ENCODE measurements around the gene CYGB. TPM values are rescaled to one million over a fixed set of nuclear protein-coding genes. Genes with fewer than 3 reads are reported as not detected.

Gene CYGB
- total and polyA plus RNA-seq, 2 of the 13 experiments (the other 11 are each of a cell fraction or from before 2014, with no cell fraction given) = 18.9 to 27.1 TPM

- peak; percentile 72; the same call in 1 of the 2 replicates for TF ChIP-seq ZNF646 (CRISPR knock-in tag; IDR thresholded peaks at IDR 0.05)
- TF ChIP-seq ZNF225 (CRISPR knock-in tag; IDR thresholded peaks at IDR 0.05) = peak; percentile 92
- TF ChIP-seq PBX3 (CRISPR knock-in tag; IDR thresholded peaks at IDR 0.05; ENCODE audit: borderline replicate concordance) = no peak
- TF ChIP-seq STAT5B (CRISPR knock-in tag; IDR thresholded peaks at IDR 0.05) = no peak; the same call in 1 of the 2 replicates
- peak; percentile 89; the same call in 1 of the 2 replicates for TF ChIP-seq DNMT1 (CRISPR knock-in tag; IDR thresholded peaks at IDR 0.05)
- no peak for TF ChIP-seq ZKSCAN1 (IDR thresholded peaks at IDR 0.05; ENCODE audit: low read length)
- peak; percentile 66; the same call in 1 of the 2 replicates for TF ChIP-seq YEATS2 (CRISPR knock-in tag; IDR thresholded peaks at IDR 0.05; ENCODE audit: borderline replicate concordance)
- TF ChIP-seq RFXANK (CRISPR knock-in tag; IDR thresholded peaks at IDR 0.05) = 0 out of 2 replicates have a peak, but pooled peaks have one; percentile 67
- no peak for TF ChIP-seq ZNF841 (CRISPR knock-in tag; IDR thresholded peaks at IDR 0.05; ENCODE audit: borderline replicate concordance)
- TF ChIP-seq GPBP1L1 (CRISPR knock-in tag; IDR thresholded peaks at IDR 0.05) = no peak
- peak; percentile 26; the same call in 1 of the 2 replicates for TF ChIP-seq ZNF567 (CRISPR knock-in tag; IDR thresholded peaks at IDR 0.05; ENCODE audit: borderline replicate concordance)
- TF ChIP-seq ZNF280B (CRISPR knock-in tag; IDR thresholded peaks at IDR 0.05; ENCODE audit: borderline replicate concordance) = no peak
- no peak for TF ChIP-seq MBNL3 (CRISPR knock-in tag; conservative IDR thresholded peaks at IDR 0.05)
- peak; percentile 8; the same call in 1 of the 2 replicates for TF ChIP-seq HCFC1 (IDR thresholded peaks at IDR 0.05; ENCODE audit: low read depth, low read length)
- peak; percentile 64; the same call in 1 of the 2 replicates for TF ChIP-seq THAP7 (CRISPR knock-in tag; IDR thresholded peaks at IDR 0.05)
- TF ChIP-seq NFE2 (CRISPR knock-in tag; IDR thresholded peaks at IDR 0.05) = no peak
- TF ChIP-seq HHEX (CRISPR knock-in tag; IDR thresholded peaks at IDR 0.05) = no peak
- TF ChIP-seq NFRKB (IDR thresholded peaks at IDR 0.05) = no peak
These were observed 14.1 kb downstream of the CYGB start (continued) for GRCh38 chr17:76523084-76524037.
